GM12865 (cell line): ENCODE measurements around the gene PDE7B.

Experiments used
- DNase-seq: peaks from one replicate; pipeline ENCODE4 v3.0.0; 2010; ENCODE audit warnings: low read depth
- H3K4me3 ChIP-seq: 2 replicates; pipeline ENCODE4 v1.5.1; 2011; ENCODE audit warnings: mild to moderate bottlenecking, low read depth, low read length, control low read depth
- CTCF ChIP-seq: IDR thresholded peaks from 2 replicates; pipeline ENCODE4 v1.5.1; 2011; ENCODE audit warnings: low read length, control low read depth, low read depth, inconsistent platforms; ENCODE audit not compliant: insufficient read depth; ENCODE audit errors: missing control alignments

The PDE7B gene

GRCh38 chr6:136016228-136017225 is 165.0 kb downstream of the PDE7B start:
- TF ChIP-seq CTCF = no peak
- no peak for DNase-seq
- H3K4me3 ChIP-seq = no peak overlapping the region

- no peak for TF ChIP-seq CTCF
- no peak for DNase-seq
- no peak overlapping the region for H3K4me3 ChIP-seq
Measured at GRCh38 chr6:136020691-136021090, 169.2 kb downstream of the PDE7B start.

GRCh38 chr6:136022224-136022874 is 170.8 kb downstream of the PDE7B start:
- DNase-seq = no peak
- no peak for TF ChIP-seq CTCF
- no peak overlapping the region for H3K4me3 ChIP-seq

GRCh38 chr6:136024711-136025110 is 173.2 kb downstream of the PDE7B start:
- no peak for DNase-seq
- H3K4me3 ChIP-seq = no peak overlapping the region
- no peak for TF ChIP-seq CTCF

GRCh38 chr6:136025736-136026135 is 174.2 kb downstream of the PDE7B start:
- no peak for DNase-seq
- TF ChIP-seq CTCF = no peak
- no peak overlapping the region for H3K4me3 ChIP-seq

- no peak for DNase-seq
- no peak for TF ChIP-seq CTCF
- no peak overlapping the region for H3K4me3 ChIP-seq
Measured at GRCh38 chr6:136030131-136030530, 178.6 kb downstream of the PDE7B start.
